Panc1 (cell line): ENCODE data around the gene NPPC. TPM values are rescaled to one million over a fixed set of nuclear protein-coding genes. Genes with fewer than 3 reads are reported as not detected.

Experiments used
- ATAC-seq: fragments of 200-7000 bp; cut with Tn5 transposase; 2 replicates; pipeline ENCODE4 v1.9.1; 2020; ENCODE audit warnings: mild to moderate bottlenecking, moderate library complexity
- BruUV-seq: library from RNA; stranded (reverse); fragments of 400-500 nt; replicated peaks from 2 replicates; lab custom pipeline; 2021; lab: Mats Ljungman, UMichigan
- CTCF ChIA-PET: fragments of 300-600 bp; sonication (Branson Sonifier 250); formaldehyde crosslinking; loops from one replicate; lab custom pipeline; 2022; ENCODE audit warnings: antibody characterized with exemption; lab: Charles Lee
- POLR2A ChIA-PET: fragments of 300-600 bp; sonication (Branson Sonifier 250); formaldehyde crosslinking; loops from one replicate; lab custom pipeline; 2022; ENCODE audit warnings: antibody characterized with exemption; lab: Charles Lee
- DNase-seq: peaks from one replicate; pipeline ENCODE4 v3.0.0-alpha.2; 2010; ENCODE audit warnings: low read depth, low spot score
- H3K27ac ChIP-seq: 2 replicates; pipeline ENCODE4 v1.5.1; 2011; ENCODE audit warnings: mild to moderate bottlenecking, low read length, inconsistent platforms
- H3K27me3 ChIP-seq: fragments of 200-500 bp; sonication (Bioruptor generic); 2 replicates; pipeline ENCODE4 v1.6.0; 2014; ENCODE audit warnings: low read length, inconsistent platforms; ENCODE audit not compliant: control insufficient read depth, insufficient read depth
- H3K36me3 ChIP-seq: fragments of 200-500 bp; sonication (Bioruptor generic); 2 replicates; pipeline ENCODE4 v1.5.1; 2014; ENCODE audit warnings: inconsistent platforms, mild to moderate bottlenecking, low read length, moderate library complexity; ENCODE audit not compliant: control insufficient read depth, insufficient read depth
- H3K4me1 ChIP-seq: 2 replicates; pipeline ENCODE4 v1.5.1; 2011; ENCODE audit warnings: inconsistent platforms, mild to moderate bottlenecking, low read length, moderate library complexity; ENCODE audit not compliant: control insufficient read depth, insufficient read depth
- H3K4me3 ChIP-seq, 2 experiments: 2 replicates each; pipeline ENCODE4 v1.5.1; 2011 to 2012; ENCODE audit warnings: low read depth in 2 of 2, low read length in 2 of 2, mild to moderate bottlenecking in 2 of 2, inconsistent platforms in 1 of 2, moderate library complexity in 1 of 2
- H3K9me3 ChIP-seq: fragments of 200-500 bp; sonication (Bioruptor generic); 2 replicates; pipeline ENCODE4 v1.5.1; 2014; ENCODE audit warnings: low read depth, mild to moderate bottlenecking, inconsistent platforms, low read length, moderate library complexity; ENCODE audit not compliant: control insufficient read depth, insufficient read depth
- CTCF ChIP-seq: fragments of 450-650 bp; IDR thresholded peaks from 2 replicates; pipeline ENCODE4 v1.5.1; 2017; ENCODE audit warnings: mild to moderate bottlenecking
- POLR2AphosphoS5 ChIP-seq: IDR thresholded peaks from 2 replicates; pipeline ENCODE4 v1.6.1; 2012; ENCODE audit warnings: mild to moderate bottlenecking, low read depth, low read length, moderate library complexity
- REST ChIP-seq, 2 experiments: IDR thresholded peaks; 2 replicates each; pipeline ENCODE4 v1.6.1; 2011 to 2012; ENCODE audit warnings: low read depth in 2 of 2, control low read depth in 1 of 2, low read length in 1 of 2, mild to moderate bottlenecking in 1 of 2, moderate library complexity in 1 of 2; ENCODE audit not compliant: insufficient read depth in 1 of 2
- SIN3A ChIP-seq: IDR thresholded peaks from 2 replicates; pipeline ENCODE4 v1.6.1; 2012; ENCODE audit warnings: low read depth, mild to moderate bottlenecking, low read length, moderate library complexity, borderline replicate concordance; ENCODE audit not compliant: insufficient read depth
- TCF7L2 ChIP-seq: IDR thresholded peaks from 2 replicates; pipeline ENCODE4 v1.6.1; 2011; ENCODE audit warnings: mild to moderate bottlenecking, low read depth, low read length, inconsistent platforms
- in situ Hi-C: cut with HindIII; loops from 2 replicates; pipeline ENCODE4 v1.10.0; 2016; ENCODE audit warnings: low sequenced_read_pairs, low pct_unique_long_range_greater_than_20kb
- intact Hi-C: fragments of 100-400 bp; cut with micrococcal nuclease; formaldehyde crosslinking; loops from one replicate; pipeline ENCODE4 v1.10.0; 2022; ENCODE audit not compliant: unreplicated experiment
- total RNA-seq: library from RNA; stranded (reverse); gene quantifications from one replicate; pipeline ENCODE4 v1.2.1, GENCODE V29; 2021; ENCODE audit not compliant: unreplicated experiment

The NPPC gene
- total RNA-seq, 1 experiment from 2014 or later, result 1.1 TPM

DNA sequence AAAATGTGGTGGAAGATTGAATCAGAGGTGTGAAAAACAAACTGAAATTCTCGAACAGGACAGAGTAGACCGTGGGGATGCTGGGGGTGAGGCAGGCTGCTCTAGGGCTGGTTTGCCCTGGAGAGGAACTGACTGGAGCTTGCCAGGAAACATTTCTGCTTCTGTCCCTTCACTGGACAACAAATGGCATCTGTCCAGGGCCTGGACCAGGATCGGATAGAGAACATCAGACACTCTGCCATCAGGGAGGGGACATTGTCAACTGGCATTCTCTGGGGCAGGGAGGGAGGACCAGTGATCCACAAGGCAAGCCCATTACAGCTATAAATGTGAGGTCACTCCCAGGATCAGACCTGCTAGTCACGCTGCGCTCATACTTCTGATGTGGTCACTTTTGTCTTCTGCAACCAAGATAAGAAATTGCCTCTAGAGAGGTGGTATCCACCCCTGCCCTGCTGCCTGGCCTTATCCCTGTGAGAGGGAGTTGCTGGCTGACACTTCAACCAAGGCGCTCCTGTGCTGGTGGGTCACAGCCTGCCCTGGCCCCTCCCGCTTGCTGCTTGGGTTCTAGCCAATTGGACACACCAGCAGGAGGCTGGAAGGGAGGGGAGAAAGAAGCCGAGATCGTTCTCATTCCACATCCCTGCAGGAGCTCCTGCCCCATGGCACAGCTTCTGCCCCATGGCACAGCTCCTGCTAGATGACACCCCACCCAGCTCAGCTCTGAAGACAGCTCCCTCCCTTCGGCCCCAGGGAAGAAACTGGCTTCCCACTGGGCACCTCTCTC is 8.7 kb downstream of the NPPC start:
- no peaks in the 10 kb centered on the region for H3K27me3 ChIP-seq
- intact Hi-C loops (no loop called here), in situ Hi-C loops (no loop called here)
- H3K36me3 ChIP-seq, result no peaks in the 10 kb centered on the region
- H3K4me3 ChIP-seq, result no peak overlapping the region
- BruUV-seq, result no TSS peak
- TF ChIP-seq SIN3A, result no peak
- no peak for TF ChIP-seq POLR2AphosphoS5
- ChIA-PET POLR2A (no interaction called here), CTCF (interaction anchor here (0.7 kb wide), 1 partner anchor 606 kb away, joined by 6 read pairs; no protein-coding TSS in a partner anchor)
- ATAC-seq (0 out of 2 replicates have a peak, but pooled peaks have one; percentile 39), DNase-seq (no peak)
- H3K4me1 ChIP-seq, result no peaks in the 10 kb centered on the region
- H3K9me3 ChIP-seq, result no peaks in the 10 kb centered on the region
- H3K27ac ChIP-seq, result no peak overlapping the region

DNA sequence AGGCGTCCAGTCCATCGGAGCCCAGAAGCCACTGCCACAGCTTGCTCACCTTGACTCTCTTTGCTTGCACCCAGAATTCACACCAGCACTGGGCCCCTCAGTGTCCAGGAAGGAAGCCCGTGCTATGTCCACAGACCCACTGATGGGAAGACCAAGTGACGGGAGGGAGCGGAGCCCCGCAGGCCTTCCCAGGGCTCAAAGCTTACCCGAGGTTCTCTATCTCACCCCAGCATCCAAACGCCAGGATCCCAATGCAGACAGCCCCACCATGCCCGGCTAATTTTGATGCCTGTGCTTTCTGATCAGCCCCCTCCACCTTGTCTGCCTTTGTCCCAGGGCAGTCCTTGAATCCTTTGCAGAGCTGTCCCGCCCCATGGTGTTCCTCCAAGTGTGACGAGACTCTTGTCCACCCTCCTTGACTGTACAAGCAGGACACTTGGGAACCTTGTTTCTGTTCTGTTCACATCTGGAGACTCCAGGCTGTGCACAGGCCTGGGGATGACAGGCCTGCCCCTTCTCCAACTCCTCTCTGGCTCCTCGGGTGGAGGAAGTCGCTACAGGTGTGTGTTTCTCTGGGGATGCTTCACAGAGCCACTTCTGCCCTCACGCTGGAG is 12.0 kb downstream of the NPPC start:
- Histone ChIP-seq H3K9me3 (no peaks in the 10 kb centered on the region), H3K36me3 (no peaks in the 10 kb centered on the region), H3K4me3 (no peak overlapping the region), H3K4me1 (no peaks in the 10 kb centered on the region), H3K27me3 (no peaks in the 10 kb centered on the region), H3K27ac (no peak overlapping the region)
- no peak for ATAC-seq
- in situ Hi-C loops (no loop called here), intact Hi-C loops (no loop called here)
- DNase-seq, result no peak
- POLR2A ChIA-PET, result no interaction called here
- CTCF ChIA-PET, result no interaction called here
- BruUV-seq, result no TSS peak
- no peak for TF ChIP-seq CTCF
- no peak for TF ChIP-seq REST (IDR thresholded peaks at IDR 0.05; ENCODE audit: insufficient read depth in 1 of 2, low read depth in 2 of 2, low read length in 1 of 2)
- no peak for TF ChIP-seq POLR2AphosphoS5
- TF ChIP-seq SIN3A, result no peak
- no peak for TF ChIP-seq TCF7L2

- intact Hi-C loops (no loop called here), in situ Hi-C loops (no loop called here)
- ATAC-seq (0 out of 2 replicates have a peak, but pooled peaks have one; percentile 13), DNase-seq (no peak)
- ChIA-PET CTCF (interaction anchor here (0.5 to 0.6 kb wide), 2 partner anchors 11 to 14 kb away, joined by 3 read pairs; partner anchors contain the start of gene NPPC), POLR2A (no interaction called here)
- no peak for TF ChIP-seq TCF7L2
- no peak for TF ChIP-seq REST (IDR thresholded peaks at IDR 0.05; ENCODE audit: insufficient read depth in 1 of 2, low read depth in 2 of 2, low read length in 1 of 2)
- TF ChIP-seq POLR2AphosphoS5, result no peak
- no peak for TF ChIP-seq CTCF
- no peak for TF ChIP-seq SIN3A
- no peaks in the 10 kb centered on the region for H3K9me3 ChIP-seq
- H3K36me3 ChIP-seq, result no peaks in the 10 kb centered on the region
- no TSS peak for BruUV-seq
- H3K4me1 ChIP-seq, result no peaks in the 10 kb centered on the region
- H3K27ac ChIP-seq, result no peak overlapping the region
- no peak overlapping the region for H3K4me3 ChIP-seq
- no peaks in the 10 kb centered on the region for H3K27me3 ChIP-seq
Measured at GRCh38 chr2:231911381-231911780, 14.8 kb downstream of the NPPC start.
